HUDEP-2 (cell line): ENCODE results near the gene PKIB.
"Not testable (repeated sequence)": the region's sequence is repeated elsewhere in the genome, so short reads cannot be mapped to it uniquely, and the experiment has no call there.

Source experiments
- DNase-seq, 76 experiments: peaks; one replicate each; lab custom pipeline; 2025; ENCODE audit not compliant: unreplicated experiment in 76 of 76; lab: John Stamatoyannopoulos, UW

Gene PKIB

DNA sequence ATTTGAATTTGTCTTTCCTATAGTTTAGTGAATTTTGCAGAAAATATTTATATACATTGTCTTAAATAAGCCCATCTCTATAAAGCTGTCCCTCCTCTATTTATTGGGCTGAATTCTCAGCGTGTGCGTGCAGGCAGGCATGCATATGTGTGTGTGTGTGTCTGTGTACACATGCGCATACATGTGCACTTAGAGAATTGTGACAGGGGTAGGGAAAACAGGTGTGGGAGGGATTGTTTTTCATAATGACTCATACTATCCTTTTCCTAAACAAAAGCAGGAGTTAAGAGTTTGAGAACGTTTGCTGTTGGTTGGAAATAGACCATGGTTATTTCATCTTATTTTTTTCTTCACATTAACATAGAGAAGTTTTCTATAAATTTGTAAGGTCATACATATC lies 126.0 kb downstream of the PKIB start:
- DNase-seq, result no peak

DNA sequence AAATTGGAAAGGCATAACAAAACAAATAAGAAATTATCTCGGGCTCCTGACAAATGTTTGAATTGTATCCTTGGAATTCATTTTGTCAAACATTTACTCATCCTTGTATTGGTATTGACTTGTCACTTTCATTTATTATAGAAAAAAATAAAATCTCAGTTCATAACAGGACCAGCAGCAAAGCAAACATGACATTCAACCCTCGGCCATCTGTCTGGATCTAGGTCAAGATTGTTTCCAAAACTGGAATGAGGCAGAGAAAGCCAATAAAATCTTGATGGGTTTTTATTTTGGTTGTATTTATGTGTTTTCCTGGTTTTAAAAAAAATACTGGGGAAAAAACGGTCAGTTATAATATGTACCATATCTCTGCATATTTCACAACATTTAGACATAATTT lies 126.4 kb downstream of the PKIB start:
- no peak for DNase-seq

DNA sequence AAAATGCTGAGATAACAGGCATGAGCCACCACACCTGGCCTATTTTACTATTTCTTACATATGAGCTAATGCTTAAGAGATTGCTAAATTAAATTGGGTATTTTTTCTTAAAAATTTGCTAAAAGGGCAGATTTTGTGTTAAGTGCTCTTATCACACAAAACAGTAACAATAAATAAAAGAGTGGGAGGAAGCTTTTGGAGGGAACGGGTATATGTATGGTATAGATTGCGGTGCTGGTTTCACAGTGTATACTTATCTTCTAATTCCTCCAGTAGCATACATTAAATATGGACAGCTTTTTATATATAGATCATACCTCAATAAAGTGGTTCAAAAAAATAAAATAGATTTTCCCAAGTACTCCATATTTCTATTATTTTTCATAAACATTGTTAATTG lies 129.9 kb downstream of the PKIB start:
- DNase-seq, result no peak

DNA sequence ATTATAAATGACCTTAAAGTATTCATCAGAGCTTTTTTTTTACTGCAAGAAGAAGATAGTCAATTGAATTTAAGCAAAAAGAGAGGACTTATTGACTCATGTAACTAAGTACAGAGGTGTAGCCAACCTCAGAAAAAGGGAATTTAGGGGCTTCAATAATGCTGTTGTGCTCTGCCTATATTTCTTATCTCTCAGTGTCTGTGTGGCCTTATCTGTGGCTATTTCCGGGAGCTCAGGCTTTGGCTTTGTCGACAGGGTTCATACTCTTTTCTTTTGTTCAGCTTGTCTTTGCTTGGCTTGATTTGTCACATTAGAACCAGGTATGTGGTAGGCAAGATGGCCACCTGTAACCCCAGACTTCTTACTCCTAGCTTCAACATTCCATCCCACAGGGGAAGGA lies 130.7 kb downstream of the PKIB start:
- peak in 2 of 76 experiments; percentile 16 for DNase-seq

DNA sequence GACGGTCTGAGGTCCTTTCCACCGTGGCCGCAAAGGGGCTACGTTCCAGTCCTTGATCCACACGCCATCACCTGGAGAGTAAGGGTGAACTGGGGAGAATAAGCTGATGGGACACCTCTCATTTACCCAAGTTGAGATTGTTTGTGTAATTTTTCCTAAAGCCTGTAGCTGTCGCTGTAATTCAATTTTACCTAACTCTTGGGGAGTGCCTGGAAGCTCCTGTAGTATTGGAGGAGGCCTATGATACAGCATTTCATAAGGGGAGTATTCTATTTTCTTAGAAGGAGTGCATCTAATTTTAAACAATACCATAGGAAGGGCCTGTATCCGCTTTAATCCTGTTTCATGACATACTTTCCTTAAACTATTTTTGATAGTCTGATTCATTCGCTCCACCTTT lies 134.0 kb downstream of the PKIB start:
- DNase-seq, result not testable (repeated sequence)

DNA sequence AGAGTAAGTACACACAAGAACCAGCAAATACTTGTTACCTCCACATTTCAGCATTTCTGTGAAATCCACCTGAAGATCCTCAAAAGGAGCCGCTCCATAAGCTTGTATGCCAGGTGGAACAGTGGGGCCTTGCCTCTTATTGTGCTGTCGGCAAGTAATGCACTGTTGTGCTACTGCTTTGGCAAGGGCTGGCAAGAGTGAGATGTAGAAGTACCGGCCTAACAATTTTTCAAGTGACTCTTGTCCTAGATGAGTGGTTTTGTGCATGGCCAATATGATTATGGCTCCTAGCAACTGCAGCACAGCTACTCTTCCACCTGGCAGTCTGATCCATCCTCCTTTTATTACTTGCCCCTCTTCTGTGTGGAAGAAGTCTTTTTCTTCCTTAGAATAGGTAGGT lies 134.7 kb downstream of the PKIB start:
- not testable (repeated sequence) for DNase-seq

DNA sequence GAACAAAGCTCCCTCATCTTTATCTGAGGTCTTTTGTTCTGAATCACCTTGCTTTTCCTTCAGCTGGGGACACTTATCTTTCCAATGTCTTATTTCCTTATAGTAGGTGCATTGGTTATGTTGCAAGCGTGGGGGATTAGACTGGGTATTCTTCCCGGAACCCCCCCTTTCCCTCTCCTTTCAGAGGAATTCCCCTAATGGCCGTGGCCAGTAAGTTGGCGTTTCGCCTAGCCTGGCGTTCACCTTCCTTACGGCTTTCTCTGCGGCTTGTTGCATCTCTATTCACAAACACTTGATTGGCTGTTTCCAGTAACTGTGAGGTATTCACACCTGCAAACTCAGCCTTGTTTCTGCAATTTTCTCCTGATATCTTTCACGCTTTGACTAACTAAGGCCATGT lies 136.5 kb downstream of the PKIB start:
- no peak for DNase-seq

DNA sequence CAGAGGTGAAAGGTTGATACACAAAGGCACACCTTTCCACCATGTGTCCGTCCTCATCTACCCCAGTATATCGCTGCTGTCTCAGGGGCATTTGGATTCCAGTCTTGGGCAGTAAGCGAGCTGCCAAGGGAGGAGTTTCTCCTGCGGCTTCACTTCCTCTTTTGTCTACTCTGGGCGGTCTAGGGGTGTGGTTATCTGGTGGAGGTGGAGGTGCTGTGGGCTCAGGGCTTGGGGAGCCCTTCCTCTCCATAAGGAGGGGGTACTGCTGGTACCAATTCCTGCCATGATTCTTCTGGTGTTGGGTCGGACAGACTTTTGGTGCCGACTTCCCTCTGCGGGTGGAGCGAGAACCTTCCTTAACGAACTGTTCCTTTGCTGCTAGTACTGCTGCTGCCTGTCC lies 137.4 kb downstream of the PKIB start:
- peak in 9 of 76 experiments; percentile 10 to 66 (median 41) for DNase-seq

DNA sequence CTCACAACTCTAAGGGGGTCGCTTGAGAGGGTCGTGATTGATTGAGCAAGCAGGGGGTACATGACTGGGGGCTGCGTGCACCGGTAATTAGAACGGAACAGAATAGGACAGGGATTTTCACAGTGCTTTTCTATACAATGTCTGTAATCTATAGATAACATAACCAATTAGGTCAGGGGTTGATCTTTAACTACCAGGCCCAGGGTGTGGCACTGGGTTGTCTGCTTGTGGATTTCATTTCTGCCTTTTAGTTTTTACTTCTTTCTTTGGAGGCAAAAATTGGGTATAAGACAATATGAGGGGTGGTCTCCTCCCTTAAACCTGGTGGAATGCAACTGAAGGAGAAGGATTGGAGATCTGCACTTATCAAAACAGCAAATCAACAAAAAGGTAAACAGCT lies 138.7 kb downstream of the PKIB start:
- not testable (repeated sequence) for DNase-seq

DNA sequence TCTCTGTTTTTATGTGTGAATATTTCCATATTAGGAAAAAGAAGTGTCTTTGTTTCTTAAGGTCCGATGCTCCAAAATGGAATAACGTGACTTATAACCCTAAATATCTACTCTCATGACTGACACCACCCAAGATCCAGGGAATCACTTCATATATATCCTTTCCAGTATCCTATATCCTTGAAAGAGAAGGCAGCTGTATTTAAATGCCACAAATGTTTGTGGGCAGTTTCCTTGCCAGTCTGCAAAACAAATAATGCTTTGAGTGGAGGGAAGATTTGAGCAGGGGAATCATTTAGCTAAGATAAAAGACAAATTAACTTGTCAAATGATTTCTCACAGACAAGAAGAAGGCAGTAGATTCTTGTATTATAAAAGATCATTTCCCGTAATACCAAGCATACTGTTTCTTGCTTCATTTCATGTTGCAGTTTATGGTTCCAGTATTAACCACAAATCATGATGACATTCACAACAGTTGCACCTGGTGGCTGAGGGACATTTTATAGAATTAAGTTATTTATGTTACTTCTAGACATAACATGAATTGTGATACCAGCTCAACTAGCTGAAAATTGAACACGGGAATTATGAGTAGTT lies 139.3 kb downstream of the PKIB start:
- no peak for DNase-seq

DNA sequence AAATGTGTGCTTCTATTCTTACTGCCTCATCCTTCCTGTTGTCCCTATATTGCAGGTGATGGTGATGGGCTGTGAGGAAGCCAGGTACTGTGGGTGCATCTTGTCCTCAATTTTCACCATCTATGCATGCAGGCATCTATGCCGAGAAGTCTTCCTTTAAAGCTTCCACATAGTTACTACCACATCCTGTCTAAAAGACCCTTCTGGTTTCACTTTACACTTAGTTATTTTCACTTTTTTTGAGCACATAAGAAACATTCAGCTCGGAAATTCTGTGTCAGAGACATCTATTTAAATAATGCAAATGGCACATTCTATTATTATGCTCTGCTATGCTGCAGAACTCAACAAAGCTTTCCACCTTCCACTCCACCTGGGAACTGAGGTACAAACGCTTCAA lies 141.1 kb downstream of the PKIB start:
- no peak for DNase-seq

DNA sequence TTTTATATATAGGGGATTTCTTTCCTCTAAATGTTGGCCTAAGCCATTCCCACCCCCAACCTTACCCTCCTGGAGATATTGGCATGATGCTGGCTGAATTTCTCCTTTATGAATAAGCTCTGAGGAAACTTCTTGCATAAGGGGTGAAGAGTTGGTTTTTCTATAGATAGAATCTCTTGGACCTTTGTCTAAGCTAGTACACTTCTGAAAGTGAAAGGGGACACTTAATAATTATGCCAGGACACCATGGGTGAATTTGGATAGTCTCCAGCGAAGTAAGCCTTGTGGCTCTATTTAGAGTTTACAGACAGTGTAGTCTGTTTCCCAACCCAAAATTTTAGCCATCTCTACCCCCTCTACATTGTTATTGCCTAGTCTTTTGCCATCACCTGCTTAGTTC lies 142.3 kb downstream of the PKIB start:
- DNase-seq, result no peak

DNA sequence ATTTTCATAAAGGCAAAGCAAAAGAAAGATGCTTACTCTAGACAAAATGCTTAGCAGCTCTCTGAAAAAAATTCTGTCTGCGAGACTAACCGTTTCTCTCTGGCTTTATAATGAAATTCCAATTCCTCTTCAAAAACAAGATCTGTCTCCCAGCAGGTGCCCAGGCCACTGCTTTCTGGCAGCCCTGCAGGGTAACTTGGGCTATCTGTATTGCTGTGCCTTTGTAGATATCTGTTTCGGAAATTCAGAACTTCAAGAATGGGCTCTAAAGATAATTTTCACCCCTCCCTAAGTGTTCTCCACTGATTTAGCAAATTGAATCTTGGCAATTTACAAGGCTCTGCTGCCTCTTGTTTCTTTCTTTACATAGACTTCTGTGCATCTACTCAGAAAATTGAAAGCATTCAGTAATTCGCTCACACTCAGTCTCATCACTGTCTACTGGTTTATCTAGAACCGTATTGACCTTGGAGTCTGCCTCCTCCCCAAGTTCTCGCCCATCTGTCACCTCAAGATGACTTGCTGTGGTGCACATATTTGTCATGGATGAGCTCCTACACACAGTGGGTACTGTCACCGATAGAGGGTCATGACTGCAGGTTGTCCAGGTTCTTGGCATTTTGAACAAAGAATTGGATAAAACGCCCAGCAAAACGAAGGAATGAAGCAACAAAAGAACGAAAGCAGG lies 142.9 kb downstream of the PKIB start:
- peak in 6 of 76 experiments; percentile 22 to 47 (median 36) for DNase-seq

DNA sequence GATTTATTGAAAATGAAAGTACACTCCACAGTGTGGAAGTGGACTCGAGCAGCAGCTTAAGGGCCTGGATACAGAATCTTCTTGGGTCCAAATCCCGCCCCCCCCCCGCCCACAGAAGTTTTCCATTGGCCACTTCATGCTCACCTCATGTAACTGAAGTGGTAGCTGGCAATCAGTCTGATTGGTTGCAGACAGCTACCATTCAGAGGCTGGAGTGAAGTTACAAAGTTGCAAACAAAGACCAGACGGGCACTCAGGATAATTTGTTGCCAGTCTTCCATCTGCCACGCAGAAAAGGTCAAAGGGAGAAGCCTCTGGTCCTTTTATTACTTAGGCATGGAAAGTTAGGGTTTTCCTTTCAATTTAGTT lies 143.5 kb downstream of the PKIB start:
- no peak for DNase-seq

DNA sequence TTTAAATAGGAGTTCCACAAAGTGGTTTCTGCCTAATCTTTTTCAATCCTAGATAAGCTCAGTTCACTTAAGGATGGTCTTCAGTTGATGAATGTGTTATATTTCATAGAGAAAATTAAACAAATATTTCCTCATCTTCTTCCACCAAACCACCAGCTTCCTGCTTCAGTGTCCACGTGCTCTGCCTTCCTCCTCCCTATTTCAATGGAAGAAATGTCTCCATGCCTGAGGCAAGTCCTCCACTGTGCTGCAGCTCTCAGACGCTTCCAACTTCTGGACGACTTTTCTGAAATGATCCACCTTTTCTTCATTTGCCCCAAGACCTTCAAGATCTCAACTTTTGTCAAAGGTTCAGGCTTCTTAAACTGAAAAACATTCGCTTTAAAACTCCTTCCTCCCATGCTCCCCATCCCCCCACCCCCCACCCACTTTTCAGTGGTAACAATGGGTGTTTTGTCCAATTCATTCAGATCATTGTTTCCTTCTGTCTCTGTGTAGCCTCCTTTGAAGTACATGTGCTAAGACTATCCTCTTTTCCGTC lies 144.1 kb downstream of the PKIB start:
- DNase-seq, result no peak

DNA sequence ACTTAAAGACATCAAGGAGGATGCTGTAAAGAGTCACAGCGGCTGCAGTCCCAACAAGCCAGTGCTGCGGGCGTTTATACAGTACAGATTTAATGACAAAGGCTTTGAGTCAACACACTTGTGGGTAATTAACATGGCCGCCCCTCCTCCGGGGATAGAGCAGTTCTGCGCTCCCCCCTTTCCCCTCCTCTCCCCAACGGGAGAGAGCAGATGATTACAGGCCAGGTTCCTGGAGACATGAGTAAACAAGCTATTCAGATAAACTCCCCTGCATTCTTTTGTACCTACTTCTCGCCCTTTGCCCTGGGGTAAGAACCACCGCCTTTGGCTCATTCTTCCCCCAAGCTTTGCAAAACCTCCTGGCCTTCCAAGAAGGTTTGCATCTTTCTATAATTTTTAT lies 145.7 kb downstream of the PKIB start:
- DNase-seq, result no peak

DNA sequence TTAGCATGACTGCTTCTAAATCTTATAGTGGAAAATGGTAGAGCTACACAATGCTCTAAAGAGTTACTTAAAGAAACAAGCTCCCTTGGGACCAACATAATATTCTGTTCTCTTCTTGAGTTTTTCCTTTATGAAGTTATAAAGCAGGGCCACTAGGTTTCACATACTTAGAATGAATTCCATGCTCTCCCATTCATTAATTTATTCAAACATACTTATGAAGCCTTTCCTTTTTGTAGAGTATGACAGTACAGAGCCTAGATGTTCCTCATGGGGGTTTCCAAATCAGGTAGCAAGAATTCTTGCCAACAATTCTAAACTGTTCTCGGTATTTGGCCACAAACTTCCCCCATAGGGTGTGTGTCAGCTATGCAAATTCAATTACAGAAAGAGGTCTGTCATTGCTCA lies 148.7 kb downstream of the PKIB start:
- DNase-seq, result no peak

DNA sequence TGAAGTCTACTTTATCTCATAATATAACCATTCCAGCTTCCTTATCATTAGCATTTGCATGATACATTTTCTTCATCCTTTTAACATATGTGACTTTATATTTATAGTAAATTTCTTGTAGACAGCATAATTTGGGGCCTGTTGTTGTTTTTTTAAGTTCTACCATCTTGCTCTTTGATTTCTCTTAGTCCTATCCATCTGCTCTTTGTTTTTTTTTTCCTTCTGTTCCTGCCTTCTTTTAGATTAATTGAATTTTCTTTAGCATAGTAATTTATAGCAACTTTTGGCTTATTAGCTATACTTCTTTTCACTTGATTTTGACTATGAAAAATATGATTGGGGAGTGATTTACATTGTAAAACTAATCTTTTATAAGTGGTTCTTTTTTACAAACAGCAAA lies 150.1 kb downstream of the PKIB start:
- DNase-seq, result no peak

DNA sequence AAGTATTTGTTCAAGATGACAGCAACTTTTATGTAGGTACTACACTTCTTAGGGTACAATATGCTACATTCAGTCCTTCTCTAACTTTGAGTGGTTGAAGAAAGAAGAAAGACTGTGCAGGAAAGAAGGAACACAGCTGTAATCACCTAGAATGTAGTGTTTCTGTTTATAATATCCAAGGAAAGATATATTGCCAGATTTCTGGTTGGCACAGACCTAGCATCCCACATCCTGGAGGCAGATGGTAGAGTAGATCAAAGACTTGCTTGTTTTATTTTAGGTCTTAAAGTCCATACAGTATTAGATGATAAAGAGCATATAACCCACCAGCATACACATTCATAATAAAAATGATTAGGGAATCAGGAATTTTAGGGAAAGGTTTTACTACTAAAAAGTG lies 156.1 kb downstream of the PKIB start:
- no peak for DNase-seq

DNA sequence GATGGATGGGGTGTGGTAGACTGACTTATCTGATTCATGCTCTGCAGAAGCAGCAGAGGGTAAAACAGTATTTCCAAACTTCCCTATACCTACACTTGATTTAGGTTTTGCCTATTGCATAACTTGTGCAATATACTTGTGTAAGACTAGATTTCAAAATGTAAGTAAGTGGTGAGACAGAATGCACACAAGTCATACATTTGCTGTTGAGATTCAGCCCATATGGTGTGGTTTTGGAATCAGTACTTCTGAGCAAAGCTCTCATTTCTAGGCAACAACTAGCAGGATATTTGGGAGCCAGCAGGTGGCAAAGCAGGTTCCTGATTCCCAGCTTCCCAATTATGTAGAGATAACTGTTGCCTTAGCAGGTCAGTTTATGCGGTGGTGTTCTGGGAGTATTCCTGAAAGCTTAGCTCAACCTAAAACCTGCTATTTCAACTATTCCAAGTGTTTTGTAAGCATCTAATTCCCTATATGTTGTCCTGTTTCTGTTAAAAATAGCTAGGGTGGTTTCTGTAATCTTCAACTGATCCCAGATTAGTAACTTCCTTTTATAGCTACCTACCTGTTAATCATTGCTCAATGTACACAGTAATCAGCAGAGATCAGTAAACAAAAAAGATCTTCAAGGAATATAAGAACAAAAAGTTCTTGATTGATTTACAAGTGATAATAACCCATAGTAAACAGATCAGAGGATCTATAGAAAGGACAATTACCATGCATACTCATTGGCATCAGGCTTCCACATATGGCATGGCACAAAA lies 160.8 kb downstream of the PKIB start:
- no peak for DNase-seq

DNA sequence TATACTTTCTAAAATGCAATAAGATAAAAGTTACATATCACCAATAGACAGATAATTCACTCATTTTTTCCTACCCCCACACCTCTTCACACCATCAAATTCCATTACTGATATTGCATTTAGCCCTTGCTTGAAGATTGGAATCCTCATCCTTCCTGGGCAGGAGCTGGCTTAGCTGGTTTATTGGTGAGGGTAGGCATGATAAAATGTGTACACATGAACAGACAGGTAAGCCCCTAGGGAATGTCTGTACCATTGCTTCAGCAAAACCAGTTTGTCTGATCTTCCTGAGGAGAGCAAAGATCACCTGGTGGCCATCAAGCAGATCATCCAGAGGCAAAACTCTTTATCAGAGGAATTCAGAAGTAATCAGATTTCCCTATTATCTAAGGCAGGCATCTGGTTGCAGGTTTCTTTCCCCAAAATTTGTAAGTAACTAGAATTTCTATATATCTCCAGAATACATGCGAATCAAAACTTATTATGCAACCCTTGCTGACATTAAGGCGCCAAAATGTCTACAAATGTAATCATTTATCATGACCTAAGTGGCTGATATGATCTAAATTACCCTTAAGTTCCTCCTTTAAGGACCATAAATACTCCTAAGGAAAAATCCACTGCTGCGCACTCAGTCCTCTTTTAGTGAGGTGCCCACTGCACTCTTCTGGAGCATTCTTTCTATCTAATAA lies 162.7 kb downstream of the PKIB start:
- no peak for DNase-seq
